Cerebellar cortex (tissue), 1 donor: ENCODE data around the gene AP3S2.
A peak's percentile ranks its signal among the peaks of the same experiment; 100 is the strongest.
"Not testable (repeated sequence)": the region's sequence is repeated elsewhere in the genome, so short reads cannot be mapped to it uniquely, and the experiment has no call there.

Experiments
- DNase-seq: peaks from one replicate; pipeline ENCODE4 v3.0.0-alpha.2; 2015; ENCODE audit warnings: low spot score

The AP3S2 gene

GRCh38 chr15:89903015-89903857 lies 9.4 kb upstream of the AP3S2 start:
- no peak for DNase-seq

- no peak for DNase-seq
Measured at GRCh38 chr15:89900849-89901248, 7.1 kb upstream of the AP3S2 start.

- DNase-seq = no peak
Measured at GRCh38 chr15:89899951-89900567, 6.3 kb upstream of the AP3S2 start.

- no peak for DNase-seq
Measured at GRCh38 chr15:89899295-89899945, 5.6 kb upstream of the AP3S2 start.

GRCh38 chr15:89898614-89899294 lies 5.0 kb upstream of the AP3S2 start:
- peak; percentile 54 for DNase-seq

- DNase-seq = no peak
Measured at GRCh38 chr15:89898146-89898545, 4.4 kb upstream of the AP3S2 start.

- peak; percentile 24 for DNase-seq
Measured at GRCh38 chr15:89893027-89893426, 767 bp downstream of the AP3S2 start.

- DNase-seq = peak; percentile 47
Measured at GRCh38 chr15:89888214-89888804, 5.5 kb downstream of the AP3S2 start.

GRCh38 chr15:89885611-89886010 lies 8.2 kb downstream of the AP3S2 start:
- no peak for DNase-seq

- DNase-seq = not testable (repeated sequence)
Measured at GRCh38 chr15:89885179-89885578, 8.6 kb downstream of the AP3S2 start.

GRCh38 chr15:89883518-89883917 lies 10.3 kb downstream of the AP3S2 start:
- DNase-seq = no peak

- DNase-seq = no peak
Measured at GRCh38 chr15:89880727-89881126, 13.1 kb downstream of the AP3S2 start.

- no peak for DNase-seq
Measured at GRCh38 chr15:89878323-89878722, 15.5 kb downstream of the AP3S2 start.

GRCh38 chr15:89877083-89877425 lies 16.7 kb downstream of the AP3S2 start:
- DNase-seq = no peak

GRCh38 chr15:89876396-89877082 lies 17.3 kb downstream of the AP3S2 start:
- no peak for DNase-seq

- DNase-seq = no peak
Measured at GRCh38 chr15:89875741-89876140, 18.1 kb downstream of the AP3S2 start.

GRCh38 chr15:89874926-89875564 lies 18.7 kb downstream of the AP3S2 start:
- DNase-seq = peak; percentile 80

- no peak for DNase-seq
Measured at GRCh38 chr15:89870688-89871288, 23.0 kb downstream of the AP3S2 start.

- no peak for DNase-seq
Measured at GRCh38 chr15:89870006-89870405, 23.8 kb downstream of the AP3S2 start.

- not testable (repeated sequence) for DNase-seq
Measured at GRCh38 chr15:89869490-89869889, 24.3 kb downstream of the AP3S2 start.
